ENCODE data around the gene ELP5. TPM values are rescaled to one million over a fixed set of nuclear protein-coding genes. Genes with fewer than 3 reads are reported as not detected.

The ELP5 gene
- total and polyA plus RNA-seq, 2 donors (not counting 1 experiment from before 2014, with no cell fraction given), result 48.0 to 69.9 TPM

DNA sequence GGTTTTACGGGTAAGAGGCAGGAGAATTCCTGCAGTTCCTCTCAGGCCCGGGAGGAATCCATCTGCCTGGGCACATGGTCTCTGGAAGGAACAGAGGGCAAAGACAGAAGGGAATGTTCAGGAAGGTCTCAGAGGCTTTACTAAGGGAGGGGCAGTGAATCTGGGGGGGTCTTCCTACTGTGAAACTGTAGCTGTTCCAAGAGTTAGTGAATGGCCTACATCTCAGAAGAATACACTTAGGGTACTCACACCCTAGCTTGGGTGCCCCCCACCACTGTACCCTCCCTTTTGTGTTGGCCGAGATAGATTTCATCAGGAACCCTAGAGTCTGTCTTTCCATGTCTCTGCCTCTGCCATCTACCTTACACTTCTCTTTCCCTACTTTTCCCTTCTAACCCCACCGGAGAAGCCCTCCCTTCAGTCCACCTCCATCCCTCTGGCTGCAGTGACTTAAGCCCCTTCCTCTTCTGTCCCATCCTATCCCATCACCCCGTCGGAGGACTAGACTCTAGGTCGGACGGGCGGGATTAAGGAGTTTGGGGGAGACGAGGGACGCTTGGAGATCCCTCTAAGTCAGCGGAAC lies 32.7 kb upstream of the ELP5 start:
- H3K79me2 ChIP-seq (ENCODE audit: control insufficient read depth, insufficient read depth, low read length), result peaks cover 7% of the 10 kb centered on the region
- Mint-ChIP-seq H3K27ac (peak overlapping the region; percentile 93), H3K27me3 (no peaks in the 10 kb centered on the region), H3K4me3 (peak overlapping the region; percentile 97), H3K9me3 (ENCODE audit: insufficient read depth) (no peaks in the 10 kb centered on the region), H3K4me1 (peaks cover 54% of the 10 kb centered on the region)
- peak overlapping the region; percentile 83 for H3K9ac ChIP-seq (ENCODE audit: low read length)
- H2AFZ ChIP-seq (ENCODE audit: insufficient read depth, low read depth, low read length, poor library complexity, severe bottlenecking), result peak overlapping the region; percentile 86
- no peaks in the 10 kb centered on the region for H3K9me3 ChIP-seq (ENCODE audit: control extremely low read depth in 1 of 3, control insufficient read depth in 2 of 3, insufficient read depth in 1 of 3, low read length in 2 of 3)
- peak overlapping the region; percentile 94 for H3K4me2 ChIP-seq (replicated peaks; ENCODE audit: low read depth, low read length, poor library complexity, severe bottlenecking)
- no peaks in the 10 kb centered on the region for H4K20me1 ChIP-seq (ENCODE audit: control insufficient read depth, insufficient read depth, low read length, poor library complexity, severe bottlenecking)
- H3K4me1 ChIP-seq (ENCODE audit: control insufficient read depth in 2 of 2, insufficient read depth in 2 of 2, low read length in 2 of 2), result peaks cover 25 to 53% of the 10 kb centered on the region in 2 donors
- H3K4me3 ChIP-seq (ENCODE audit: control extremely low read depth in 1 of 5, extremely low read depth in 1 of 5, insufficient read depth in 1 of 5, low read depth in 2 of 5, low read length in 4 of 5), result peak overlapping the region in 4 of 5 experiments; percentile 79 to 86 (median 82)
- H3K27me3 ChIP-seq (replicated peaks in 1 of 4; ENCODE audit: control extremely low read depth in 1 of 4, control insufficient read depth in 3 of 4, insufficient read depth in 4 of 4, low read length in 3 of 4), result no peaks in the 10 kb centered on the region
- DNase-seq (no peak), ATAC-seq (ENCODE audit: low read depth) (no peak)
- intact Hi-C loops (cut with micrococcal nuclease), result loop anchor here (1.0 to 2.0 kb wide), 3 partner anchors 15 to 20 kb away; partner anchors contain the start of genes DVL2 and PHF23
- 21% methylated on average over 12 of the region's 12 CpGs for WGBS (ENCODE audit: insufficient coverage)
- H3K36me3 ChIP-seq (replicated peaks in 1 of 2; ENCODE audit: control extremely low read depth in 1 of 2, control insufficient read depth in 1 of 2, extremely low read depth in 1 of 2, insufficient read depth in 2 of 2, low read length in 1 of 2), result peaks cover 0 to 24% of the 10 kb centered on the region in 2 experiments
- CTCF ChIA-PET, result interaction anchor here (0.8 to 3.8 kb wide), 10 partner anchors 10 to 184 kb away, joined by 3 to 47 read pairs (median 6); partner anchors contain the start of genes DVL2, GABARAP, PHF23 and SLC16A13
- TF ChIP-seq EZH2 (IDR thresholded peaks at IDR 0.05; ENCODE audit: borderline replicate concordance, insufficient read depth, low read depth, low read length, poor library complexity, severe bottlenecking), result no peak
- TF ChIP-seq, protein P1, sequence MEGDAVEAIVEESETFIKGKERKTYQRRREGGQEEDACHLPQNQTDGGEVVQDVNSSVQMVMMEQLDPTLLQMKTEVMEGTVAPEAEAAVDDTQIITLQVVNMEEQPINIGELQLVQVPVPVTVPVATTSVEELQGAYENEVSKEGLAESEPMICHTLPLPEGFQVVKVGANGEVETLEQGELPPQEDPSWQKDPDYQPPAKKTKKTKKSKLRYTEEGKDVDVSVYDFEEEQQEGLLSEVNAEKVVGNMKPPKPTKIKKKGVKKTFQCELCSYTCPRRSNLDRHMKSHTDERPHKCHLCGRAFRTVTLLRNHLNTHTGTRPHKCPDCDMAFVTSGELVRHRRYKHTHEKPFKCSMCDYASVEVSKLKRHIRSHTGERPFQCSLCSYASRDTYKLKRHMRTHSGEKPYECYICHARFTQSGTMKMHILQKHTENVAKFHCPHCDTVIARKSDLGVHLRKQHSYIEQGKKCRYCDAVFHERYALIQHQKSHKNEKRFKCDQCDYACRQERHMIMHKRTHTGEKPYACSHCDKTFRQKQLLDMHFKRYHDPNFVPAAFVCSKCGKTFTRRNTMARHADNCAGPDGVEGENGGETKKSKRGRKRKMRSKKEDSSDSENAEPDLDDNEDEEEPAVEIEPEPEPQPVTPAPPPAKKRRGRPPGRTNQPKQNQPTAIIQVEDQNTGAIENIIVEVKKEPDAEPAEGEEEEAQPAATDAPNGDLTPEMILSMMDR (IDR thresholded peaks at IDR 0.05), result no peak
- H3K27ac ChIP-seq (ENCODE audit: low read length in 2 of 2), result peak overlapping the region; percentile 42 to 78
- POLR2A ChIA-PET, result interaction anchor here (0.6 to 9.1 kb wide), 7 partner anchors 12 to 185 kb away, joined by 3 to 157 read pairs (median 6); partner anchors contain the start of genes CTDNEP1, DVL2, ELP5 and GABARAP

Measured in B cell (primary cell).